ENCODE results near the gene FBXO44.

DNA sequence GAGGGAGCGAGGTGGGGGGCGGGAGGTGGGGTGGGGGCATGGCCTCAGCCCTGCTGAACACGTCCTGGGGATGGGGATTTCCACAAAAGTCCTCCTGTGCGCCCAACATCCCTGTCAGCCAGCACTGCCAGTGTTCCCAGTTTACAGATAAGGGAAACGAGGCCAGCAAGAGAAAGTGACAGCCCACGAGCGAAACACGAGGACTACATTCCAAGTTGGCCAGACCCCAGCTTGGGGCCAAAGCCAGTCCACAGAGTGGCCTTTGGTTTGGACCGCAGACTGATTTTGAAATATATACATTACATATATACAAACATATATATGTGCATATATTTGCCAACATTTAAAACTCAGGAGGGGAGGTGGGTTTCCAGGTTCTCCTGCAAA is 5.4 kb upstream of the FBXO44 start:
- TF ChIP-seq CTCF (IDR thresholded peaks at IDR 0.05; ENCODE audit: low read depth, low read length, poor library complexity, severe bottlenecking) (no peak), EZH2phosphoT487 (IDR thresholded peaks at IDR 0.05; ENCODE audit: borderline replicate concordance, low read length) (no peak)

Data from DOHH2 (cell line).